HG02943 (cell line): ENCODE measurements around the gene ABHD14A.
"Not testable (repeated sequence)": the region's sequence is repeated elsewhere in the genome, so short reads cannot be mapped to it uniquely, and the experiment has no call there.

ENCODE experiments used
- ATAC-seq: cut with Tn5 transposase; IDR thresholded peaks from one replicate; pipeline ENCODE4 v1.9.1; 2021; ENCODE audit warnings: mild to moderate bottlenecking, low read depth, moderate library complexity; ENCODE audit not compliant: unreplicated experiment

ABHD14A gene

DNA sequence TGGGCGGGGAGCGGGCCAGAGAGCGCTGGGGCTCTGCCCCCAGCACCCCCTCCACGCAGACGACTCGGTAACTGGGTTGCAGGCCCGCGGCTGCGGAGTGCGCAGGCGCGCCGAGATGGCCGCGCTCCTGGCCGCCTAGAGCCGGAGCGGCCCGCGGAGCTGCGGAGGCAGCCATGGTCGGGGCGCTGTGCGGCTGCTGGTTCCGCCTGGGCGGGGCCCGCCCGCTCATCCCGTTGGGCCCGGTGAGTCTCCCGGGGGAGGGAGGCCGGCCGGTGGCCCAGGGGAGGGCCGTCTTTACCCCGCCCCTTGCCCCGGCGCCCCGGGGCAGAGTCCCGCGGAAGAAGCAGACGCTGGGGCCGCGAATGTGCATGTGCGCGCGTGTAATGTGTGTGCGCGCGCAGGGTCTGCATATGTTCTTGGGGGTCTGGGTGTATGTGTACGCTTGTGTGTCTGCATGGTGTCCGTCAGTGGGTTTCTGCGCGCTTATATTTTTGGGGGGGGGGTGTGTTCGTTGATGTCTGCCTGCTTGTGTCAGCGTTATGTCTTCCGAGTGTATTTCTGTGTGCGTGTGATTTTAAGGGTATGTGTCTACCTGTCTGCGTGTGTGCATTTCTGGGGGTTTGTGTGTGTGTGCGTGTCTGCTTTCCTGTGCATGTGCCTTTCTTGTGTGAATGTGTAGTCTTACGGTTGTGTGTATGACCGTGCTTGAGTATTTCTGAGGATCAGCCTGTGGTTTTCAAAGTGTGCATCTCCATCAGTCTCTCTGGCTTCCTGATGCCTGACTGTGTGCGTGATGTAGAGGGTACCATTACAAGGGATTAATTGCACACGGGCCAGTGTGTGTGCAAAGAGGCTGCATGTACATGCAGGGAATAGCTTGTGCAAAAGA, at the start of gene ABHD14A:
TSS of gene ABHD14A (plus strand) at position 102 of the 889 bp plus-strand sequence. CDS start at position 174, 72 bp downstream.
- ATAC-seq: peak; percentile 51

DNA sequence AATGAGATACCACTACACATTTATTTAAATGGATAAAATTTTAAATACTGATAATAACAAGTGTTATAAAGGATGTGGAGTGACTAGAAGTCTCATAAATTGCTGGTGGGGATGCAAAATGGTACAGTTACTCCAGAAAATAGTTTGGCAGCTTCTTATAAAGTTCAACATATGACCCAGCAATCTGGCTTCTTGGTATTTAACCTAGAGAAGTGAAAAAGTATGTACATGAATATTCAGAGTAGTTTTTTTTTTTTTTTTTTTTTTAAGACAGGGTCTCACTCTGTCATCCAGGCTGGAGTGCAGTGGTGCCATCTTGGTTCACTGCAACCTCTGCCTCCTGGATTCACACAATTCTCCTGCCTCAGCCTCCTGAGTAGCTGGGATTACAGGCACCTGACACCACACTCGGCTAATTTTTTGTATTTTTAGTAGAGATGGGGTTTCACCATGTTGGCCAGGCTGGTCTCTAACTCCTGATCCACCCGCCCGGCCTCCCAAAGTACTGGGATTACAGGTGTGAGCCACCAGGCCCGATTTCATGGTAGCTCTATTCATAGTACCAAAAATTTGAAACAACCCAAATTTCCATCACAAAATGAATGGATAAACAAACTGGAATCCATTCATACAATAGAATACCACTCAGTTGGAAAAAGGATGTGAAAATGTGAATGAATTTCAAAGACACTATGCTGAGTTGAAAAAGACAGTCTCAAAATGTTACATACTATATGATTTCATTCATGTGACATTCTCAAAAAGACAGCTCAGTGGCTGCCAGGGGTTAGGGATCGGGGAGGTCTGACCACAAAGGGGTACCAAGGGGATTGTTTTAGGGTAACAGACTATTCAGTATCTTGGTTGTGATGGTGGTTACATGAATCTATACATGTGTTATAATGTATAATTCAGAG, 47.5 kb upstream of the ABHD14A start:
- no peak for ATAC-seq

DNA sequence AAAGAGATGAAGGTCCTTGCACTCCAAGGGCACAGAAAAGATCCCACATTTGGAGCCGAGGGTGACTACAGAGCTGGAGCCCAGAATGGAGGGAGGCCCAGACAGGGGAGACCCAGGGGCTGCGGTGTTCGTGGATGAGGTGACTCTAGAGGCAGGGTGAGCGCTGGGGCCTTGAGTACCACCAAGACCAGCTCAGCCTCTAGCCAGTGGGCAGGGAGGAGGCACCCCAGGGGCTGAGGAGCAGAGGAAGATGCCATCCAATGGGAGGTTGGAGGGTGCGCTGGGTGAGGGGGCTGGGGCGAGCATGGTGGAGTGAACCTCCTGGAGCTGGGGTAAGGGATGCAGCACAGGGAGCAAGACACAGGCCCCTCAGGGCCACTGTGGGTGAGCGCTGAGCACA, 46.4 kb upstream of the ABHD14A start:
- no peak for ATAC-seq

DNA sequence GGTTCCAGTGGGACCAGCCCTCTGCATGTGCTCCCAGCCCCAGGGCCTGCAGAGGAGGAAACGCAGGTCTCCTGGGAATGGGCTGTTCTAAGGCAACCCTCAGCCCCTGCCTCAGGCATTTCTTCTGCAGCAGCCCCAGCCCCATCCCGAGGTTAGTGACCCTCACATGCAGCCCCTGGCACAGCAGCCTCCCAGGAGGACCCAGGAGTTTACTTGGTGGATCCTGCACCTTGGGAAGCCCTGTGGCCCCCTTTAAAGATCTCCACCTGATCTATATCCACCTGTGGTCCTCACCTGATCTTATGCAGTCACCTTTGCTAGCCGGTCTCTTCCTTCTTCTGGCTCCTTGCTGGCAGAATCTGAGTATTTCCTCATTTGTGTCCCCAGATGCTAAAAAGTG, 45.9 kb upstream of the ABHD14A start:
- not testable (repeated sequence) for ATAC-seq

DNA sequence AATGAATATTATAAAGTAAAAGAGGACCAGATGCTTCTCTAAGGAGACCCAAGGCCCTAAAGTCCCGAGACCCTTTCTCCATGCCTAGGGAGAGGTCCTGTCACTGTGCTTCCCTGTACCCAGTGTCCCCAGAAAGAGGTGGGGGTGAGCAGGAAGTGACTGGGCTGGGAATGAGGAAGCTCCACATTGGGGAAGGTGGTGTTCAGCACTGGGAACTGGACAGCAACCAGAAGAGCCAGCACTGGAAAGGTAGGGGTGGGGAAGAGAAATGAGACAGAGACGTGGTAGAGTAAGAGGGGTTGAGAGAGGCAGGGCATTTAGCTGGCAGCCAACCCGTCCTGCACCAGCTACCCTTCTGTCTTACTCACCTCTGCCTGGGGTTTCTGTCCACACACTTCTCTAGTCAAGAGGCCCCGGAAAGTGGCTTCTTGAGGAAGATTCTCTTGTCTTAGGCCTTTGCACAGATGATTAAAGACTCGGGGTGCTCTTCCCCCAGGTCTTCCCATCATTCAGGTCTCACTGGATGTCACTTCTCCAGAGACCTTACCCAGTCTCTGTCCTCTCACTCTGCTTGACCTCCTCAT, 45.4 kb upstream of the ABHD14A start:
- no peak for ATAC-seq

DNA sequence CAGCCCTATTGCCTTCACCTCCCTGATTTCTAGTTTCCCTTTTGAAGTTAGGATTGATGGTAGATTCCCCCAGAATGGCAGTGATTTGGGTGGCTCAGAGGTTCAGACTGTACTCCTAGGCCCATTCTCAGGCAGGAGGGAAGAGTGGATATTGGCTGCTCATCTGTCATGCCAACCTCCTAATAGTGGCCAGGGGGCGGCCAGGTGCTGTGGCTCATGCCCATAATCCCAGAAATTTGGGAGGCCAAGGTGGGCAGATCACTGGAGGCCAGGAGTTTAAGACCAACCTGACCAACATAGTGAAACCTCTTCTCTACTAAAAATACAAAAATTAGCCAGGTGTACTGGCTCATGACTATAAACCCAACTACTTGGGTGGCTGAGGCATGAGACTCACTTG, 44.4 kb upstream of the ABHD14A start:
- no peak for ATAC-seq

DNA sequence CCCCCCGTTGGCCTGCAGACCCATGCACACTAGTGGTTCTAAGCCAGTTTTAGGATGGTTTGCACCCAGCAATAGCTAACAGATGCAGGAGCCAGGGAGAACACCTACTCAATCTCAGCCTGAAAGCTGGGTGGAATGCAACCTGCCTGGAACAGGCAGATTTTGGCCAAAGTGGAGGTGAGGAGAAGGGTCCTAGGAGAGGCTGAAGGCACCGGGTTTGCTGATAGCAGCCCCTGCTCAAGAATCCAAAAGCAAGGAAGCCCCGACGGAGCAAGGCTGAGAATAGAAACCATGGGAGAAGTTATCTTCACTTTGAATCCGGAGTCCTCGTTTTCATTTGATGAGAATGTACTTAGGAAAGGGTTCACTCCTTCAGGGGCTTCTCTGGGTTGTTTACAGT, 43.1 kb upstream of the ABHD14A start:
- ATAC-seq: no peak

DNA sequence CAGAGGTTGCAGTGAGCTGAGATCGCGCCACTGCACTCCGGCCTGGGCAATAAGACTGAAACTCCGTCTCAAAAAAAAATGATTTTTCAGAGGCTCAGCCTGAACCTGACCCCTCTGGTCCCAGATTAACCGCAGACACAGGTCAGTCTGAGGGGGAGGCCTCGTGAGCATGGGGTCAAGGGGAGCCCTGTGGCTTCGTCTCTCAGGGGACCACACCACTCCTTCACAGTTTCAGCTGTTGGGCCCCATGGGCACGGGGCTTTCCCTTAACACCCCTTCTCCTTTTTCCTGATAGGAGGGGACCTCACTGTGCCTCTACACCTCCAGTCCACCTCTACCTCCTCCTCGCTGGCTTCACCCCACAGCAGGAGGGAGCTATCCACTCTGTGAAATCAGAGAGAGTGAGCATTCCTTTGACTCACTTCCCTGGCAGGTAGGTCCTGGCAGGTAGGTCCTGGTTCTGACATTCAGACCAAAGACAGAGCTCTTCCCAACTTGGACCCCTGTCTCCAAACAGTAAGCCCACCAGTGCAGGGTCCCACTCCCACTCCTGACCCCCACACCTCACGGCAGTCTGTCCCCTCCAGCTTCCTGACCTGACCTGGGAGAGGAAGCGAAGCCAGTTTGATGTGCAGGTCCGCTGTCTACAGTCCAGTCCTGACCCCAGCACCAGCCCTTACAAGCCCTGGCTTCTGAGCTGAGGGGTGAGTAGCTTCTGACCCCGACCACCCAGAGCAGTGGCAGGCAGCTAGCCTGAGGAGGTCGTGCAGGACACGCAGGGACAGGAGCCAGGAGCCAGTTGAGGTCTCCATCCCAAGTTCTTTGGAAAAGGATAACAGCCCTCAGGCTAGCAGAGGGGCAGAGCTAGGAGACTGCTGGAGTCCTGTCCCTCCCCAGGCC, 42.1 kb upstream of the ABHD14A start:
- ATAC-seq: no peak

DNA sequence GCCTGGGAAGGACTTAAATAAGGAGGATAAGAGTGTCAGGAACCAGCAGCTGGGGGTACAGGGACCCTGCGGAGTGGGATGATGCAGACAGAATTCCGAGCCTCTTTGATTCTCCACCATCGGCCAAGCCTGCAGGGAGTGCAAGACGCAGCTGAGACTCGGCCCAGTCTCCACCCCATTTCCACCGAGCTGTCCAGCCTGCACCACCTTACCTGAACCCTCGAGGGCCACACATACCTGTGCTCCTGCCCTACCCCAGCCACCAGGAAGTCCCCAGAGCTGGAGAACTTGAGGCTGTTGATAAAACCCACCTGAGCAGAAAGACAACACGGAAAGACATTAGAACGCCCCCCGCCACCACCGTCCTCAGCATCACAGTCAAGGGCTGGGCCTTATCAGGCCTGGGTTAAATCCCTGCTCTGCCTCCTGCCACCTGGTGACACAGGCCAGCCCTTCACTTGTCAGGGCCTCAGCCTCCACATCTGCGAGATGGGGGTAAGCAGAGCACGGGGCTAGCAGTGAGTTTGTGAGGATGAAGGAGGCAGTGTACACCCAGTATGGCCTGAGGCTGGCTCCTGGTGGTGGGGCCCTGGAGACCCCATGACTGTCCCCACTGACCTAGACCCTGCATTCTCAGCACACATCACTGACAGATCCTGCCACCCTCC, 41.3 kb upstream of the ABHD14A start:
- ATAC-seq: no peak

DNA sequence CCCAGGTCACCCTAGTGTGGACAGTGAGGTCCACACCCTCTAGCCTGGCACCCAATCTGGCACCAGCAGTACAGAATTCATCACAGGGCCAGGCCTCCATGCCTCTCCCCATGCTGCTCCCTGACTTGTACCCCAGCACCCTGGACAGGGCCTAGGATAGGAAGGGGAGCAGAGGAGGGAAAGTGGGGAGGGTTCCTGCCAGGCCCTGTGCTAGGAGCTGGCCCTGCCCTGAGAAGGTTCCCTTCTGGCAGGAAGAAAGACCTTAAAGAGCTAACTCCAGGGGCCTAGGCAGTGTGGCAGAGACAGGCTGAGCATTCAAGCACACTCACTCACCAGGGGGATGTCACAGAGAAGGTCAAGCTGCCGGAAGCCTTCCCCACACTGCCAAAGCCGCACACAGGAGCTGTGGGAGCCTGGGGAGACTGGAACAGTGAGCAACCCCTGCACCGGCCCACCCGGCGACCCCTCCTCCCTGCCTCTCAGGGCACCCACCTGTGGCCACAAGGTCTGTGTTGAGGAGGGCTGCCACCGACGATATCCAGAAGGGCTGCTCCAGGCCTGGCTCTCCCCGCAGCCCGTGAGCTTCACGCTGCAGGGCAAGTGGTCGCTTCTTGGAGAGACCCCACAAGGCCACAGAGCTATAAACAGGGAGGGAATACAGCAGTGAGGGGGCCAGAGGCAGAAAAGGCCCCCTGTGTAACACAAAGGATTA, 40.6 kb upstream of the ABHD14A start:
- no peak for ATAC-seq

DNA sequence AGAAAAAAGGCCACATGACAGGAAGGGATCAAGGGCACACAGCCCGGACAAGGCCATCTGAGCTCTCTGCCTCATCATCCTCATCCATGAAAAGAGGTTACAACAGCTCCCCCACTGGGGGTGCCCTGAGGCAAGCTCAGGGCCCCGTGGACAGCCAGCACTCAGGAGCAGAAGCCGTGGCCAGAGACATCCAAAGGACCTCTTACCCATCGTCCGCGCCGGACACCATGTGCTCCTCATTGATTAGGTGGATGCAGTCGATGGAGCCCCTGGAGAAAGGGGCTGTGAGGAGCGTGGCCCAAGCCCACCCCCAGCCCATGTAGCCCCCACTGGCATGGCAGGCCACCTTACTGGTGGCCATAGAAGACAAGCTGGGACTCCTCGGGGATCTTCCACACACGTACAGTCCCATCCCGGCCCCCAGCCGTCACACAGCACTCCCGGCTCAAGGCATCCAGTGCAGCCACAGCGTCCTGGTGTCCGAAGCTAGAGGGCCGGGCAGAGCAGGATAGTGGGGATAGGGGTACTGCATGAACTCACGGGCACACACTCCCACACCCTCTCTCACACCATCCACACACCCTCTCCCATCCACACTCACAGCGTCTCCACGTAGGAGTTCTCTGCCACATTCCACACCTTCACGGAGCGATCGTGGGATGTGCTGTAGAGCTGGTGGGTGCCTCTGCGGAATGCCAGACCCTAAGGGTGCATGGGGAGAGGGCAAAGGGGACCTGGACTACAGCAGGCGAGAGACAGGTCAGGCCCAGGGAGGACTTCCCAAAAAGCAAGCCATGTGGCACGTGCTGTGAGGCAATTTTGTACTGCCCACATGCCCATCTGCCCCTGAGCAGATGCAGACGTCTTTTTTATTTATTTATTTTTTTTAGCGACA, 39.6 kb upstream of the ABHD14A start:
- ATAC-seq: no peak

DNA sequence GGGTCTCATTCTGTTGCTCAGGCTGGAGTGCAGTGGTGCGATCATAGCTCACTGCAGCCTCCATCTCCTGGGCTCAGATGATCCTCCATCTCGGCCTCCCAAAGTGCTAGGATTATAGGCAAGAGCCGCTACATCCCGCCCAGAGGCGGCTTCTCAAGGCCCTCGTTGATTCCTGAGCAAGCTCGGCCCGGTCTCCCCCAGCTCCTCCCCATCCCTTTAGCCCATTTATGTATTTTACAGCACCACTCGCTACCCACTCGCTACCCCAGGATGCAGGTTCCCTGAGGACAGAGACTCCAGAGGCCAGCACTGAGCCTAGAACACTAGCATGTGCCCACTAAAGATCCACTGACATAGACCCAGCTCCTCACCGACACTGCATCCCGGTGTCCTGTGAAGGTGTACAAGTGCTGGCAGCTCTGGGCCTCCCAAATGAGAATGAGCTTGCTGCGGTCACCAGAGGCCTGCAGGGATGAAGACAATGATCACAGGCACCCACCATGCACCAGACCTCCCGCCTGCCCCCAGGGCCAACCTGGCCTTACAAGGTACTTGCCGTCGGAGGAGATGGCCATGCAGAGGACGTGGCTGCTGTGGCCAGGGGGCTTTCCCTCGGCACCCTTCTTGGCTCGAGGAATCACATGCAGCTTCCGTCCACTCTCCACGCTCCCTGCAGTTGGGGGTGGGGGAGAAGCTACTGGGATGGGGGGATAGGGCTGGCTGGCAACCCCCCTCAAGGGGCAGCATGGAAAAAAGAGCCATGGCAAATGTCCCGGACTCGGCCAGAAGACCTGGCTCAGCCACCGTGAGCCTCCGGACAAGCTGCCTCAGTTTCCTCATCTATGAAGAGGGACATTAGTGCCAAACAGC, 38.7 kb upstream of the ABHD14A start:
- no peak for ATAC-seq

DNA sequence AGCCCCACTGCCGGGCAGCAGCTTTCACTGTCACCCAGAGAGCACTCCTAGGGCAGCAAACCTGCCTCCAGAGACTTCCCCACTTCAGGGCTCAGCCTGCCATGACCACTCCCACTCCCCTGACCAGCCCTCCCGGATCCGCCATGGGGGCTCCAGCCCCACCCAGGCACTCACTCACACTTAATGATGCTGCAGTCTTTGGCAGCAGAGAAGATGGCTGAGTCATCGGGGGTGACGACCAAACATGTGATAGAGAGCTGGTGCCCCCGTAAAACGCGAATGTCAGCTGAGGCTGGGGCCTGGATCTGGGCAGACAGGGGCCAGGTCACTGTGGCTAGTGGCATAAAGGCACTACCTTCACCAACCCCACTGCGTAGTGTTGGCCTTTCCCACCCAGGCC, 37.9 kb upstream of the ABHD14A start:
- no peak for ATAC-seq

DNA sequence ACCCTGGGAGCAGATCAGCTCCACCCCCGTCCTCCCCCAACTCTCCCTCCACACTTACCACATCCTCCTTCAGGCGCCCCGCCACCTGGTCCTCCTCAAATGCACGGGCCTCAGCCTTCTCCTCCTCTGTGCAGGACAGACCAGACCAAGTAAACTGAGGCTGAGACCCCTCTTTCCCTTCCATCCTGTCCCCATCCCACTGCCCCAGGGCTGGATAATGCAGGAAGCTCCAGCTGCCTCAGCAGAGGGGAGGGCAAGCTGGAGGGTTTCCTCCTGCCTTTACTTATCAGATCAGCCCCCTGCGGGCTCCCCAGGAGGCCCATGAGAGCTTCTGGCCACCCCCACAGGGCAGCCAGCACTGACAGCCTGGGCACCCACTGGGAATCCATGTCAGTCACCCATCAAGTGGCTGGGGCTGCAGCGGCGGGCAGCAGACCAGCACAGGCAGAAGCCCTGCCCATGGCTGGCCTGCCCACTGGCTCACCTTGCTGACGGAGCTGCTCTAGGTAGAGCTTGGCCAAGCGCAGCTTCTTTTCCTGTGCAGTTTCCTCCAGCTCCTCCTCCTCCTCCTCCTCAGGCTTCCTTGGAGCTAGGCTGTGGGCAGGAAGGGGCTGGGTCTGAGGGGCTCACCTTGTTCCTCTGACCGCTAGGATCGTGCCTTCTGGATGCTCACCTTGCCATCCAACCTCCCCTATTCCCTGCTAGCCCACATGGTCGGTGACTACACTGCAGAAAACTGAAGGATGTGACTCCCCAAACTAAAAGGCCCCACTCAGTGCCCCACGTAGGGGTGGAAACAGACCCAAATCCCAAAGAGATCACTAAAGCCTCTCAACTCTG, 37.0 kb upstream of the ABHD14A start:
- no peak for ATAC-seq

DNA sequence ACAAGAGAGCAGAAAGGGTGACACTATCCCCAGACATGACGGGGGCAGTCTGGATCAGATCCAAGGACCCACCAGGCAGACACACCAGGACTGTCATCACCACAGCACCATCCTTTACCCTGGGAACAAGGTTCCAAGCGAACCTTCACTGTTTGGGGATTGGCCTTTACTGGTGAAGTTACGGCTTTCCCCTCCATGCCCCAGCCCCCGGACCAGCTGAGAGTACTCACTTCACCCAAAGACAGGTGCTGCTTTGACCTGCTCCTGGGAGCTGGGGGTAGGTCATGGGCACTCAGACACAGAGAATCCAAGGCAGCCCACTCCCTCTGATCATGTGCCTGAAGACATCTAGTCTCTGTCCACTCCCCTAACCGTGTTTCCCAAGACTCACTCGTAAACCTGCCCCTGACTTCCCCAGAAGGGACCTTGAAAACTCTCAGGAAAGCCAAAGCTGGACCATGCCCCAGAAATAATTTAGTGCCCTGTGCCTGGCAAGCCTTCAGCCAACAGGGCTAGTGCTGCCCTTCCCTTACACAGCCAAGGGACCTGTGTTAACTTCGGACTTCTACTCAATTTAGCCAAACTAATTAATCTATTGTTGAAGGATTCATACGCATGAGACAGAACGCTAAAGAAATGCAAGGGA, 36.0 kb upstream of the ABHD14A start:
- ATAC-seq: no peak
